K562 (cell line): ENCODE results near the gene SAMD11. TPM values are rescaled to one million over a fixed set of nuclear protein-coding genes. Genes with fewer than 3 reads are reported as not detected.

ENCODE experiments used
- ATAC-seq: fragments of 200-7000 bp; cut with Tn5 transposase; 3 replicates; pipeline ENCODE4 v1.9.1; 2020; ENCODE audit warnings: moderate library complexity
- BruUV-seq: library from RNA; stranded (reverse); fragments of 400-500 nt; replicated peaks from 2 replicates; lab custom pipeline; 2021; lab: Mats Ljungman, UMichigan
- CTCF ChIA-PET: fragments of 300-600 bp; formaldehyde crosslinking; extraction: SDS; loops from one replicate; lab custom pipeline; 2021; ENCODE audit warnings: low intra/inter-chr PET ratio; lab: Yijun Ruan, JAX
- POLR2A ChIA-PET: fragments of 300-600, 350-650 bp; sonication (Branson Sonifier 250); formaldehyde crosslinking; extraction: SDS; loops from one replicate; lab custom pipeline; 2021; ENCODE audit warnings: antibody characterized with exemption, inconsistent platforms; lab: Yijun Ruan, JAX
- DNase-seq, 4 experiments: peaks; one replicate each; pipeline versions ENCODE4 v3.0.0 to v3.0.0-alpha.2; 2011 to 2018; ENCODE audit warnings: low spot score in 3 of 4, mixed read lengths in 3 of 4; ENCODE audit errors: extremely low read depth in 1 of 4
- FAIRE-seq: peaks from 2 replicates; lab custom pipeline; 2011; peaks lifted over from hg19 to GRCh38; lab: Jason Lieb, UNC
- H2AFZ ChIP-seq: 2 replicates; pipeline ENCODE4 v1.6.0; 2011; ENCODE audit warnings: low read depth, low read length, control low read depth, inconsistent platforms
- H3K27ac ChIP-seq: fragments of 200-600 bp; 3 replicates; pipeline ENCODE4 v1.8.0; 2011; ENCODE audit warnings: low read depth, mild to moderate bottlenecking, control low read depth, inconsistent platforms, low read length, moderate library complexity, mixed read lengths; ENCODE audit errors: extremely low read depth
- H3K27me3 ChIP-seq, 2 experiments: fragments of 300-600 bp in 1 of 2; 2 replicates in 1 of 2; 3 replicates in 1 of 2; pipeline versions ENCODE4 v1.6.0 to v1.8.0; 2011; ENCODE audit warnings: inconsistent platforms in 2 of 2, low read length in 2 of 2, mild to moderate bottlenecking in 1 of 2, mixed read lengths in 1 of 2, moderate library complexity in 1 of 2; ENCODE audit not compliant: control insufficient read depth in 2 of 2, insufficient read depth in 2 of 2
- H3K36me3 ChIP-seq: fragments of 300-600 bp; 3 replicates; pipeline ENCODE4 v1.8.0; 2011; ENCODE audit warnings: mild to moderate bottlenecking, low read length, inconsistent platforms; ENCODE audit not compliant: control insufficient read depth, insufficient read depth
- H3K4me1 ChIP-seq, 2 experiments: fragments of 200-600 bp in 1 of 2; replicated peaks in 1 of 2; 2 replicates in 1 of 2; 3 replicates in 1 of 2; pipeline versions ENCODE4 v1.5.1 to v1.8.0; 2011; ENCODE audit warnings: inconsistent platforms in 2 of 2, low read length in 2 of 2, mild to moderate bottlenecking in 1 of 2, mixed read lengths in 1 of 2, moderate library complexity in 1 of 2; ENCODE audit not compliant: control insufficient read depth in 2 of 2, insufficient read depth in 2 of 2
- H3K4me2 ChIP-seq: 2 replicates; pipeline ENCODE4 v1.6.1; 2011; ENCODE audit warnings: low read length, control low read depth, inconsistent platforms, mixed read lengths; ENCODE audit not compliant: insufficient read depth
- H3K4me3 ChIP-seq: fragments of 200-600 bp; sonication (generic), shearing (Covaris generic); 2 replicates; pipeline ENCODE4 v1.5.1; 2016; ENCODE audit warnings: control low read depth, inconsistent platforms
- H3K79me2 ChIP-seq: fragments of 200-600 bp; 3 replicates; pipeline ENCODE4 v1.8.0; 2011; ENCODE audit warnings: low read length, inconsistent platforms; ENCODE audit not compliant: control insufficient read depth, insufficient read depth
- H3K9ac ChIP-seq, 2 experiments: 2 replicates each; pipeline versions ENCODE4 v1.6.0 to v1.6.1; 2011; ENCODE audit warnings: low read depth in 2 of 2, low read length in 2 of 2, control low read depth in 1 of 2, inconsistent platforms in 1 of 2, mild to moderate bottlenecking in 1 of 2, mixed read lengths in 1 of 2; ENCODE audit not compliant: insufficient read depth in 1 of 2
- H3K9me1 ChIP-seq: one replicate; pipeline ENCODE4 v1.6.0; 2011; ENCODE audit warnings: inconsistent platforms, mild to moderate bottlenecking, low read length, moderate library complexity; ENCODE audit not compliant: control insufficient read depth, insufficient read depth
- H3K9me3 ChIP-seq: replicated peaks from 2 replicates; pipeline ENCODE4 v1.5.1; 2011; ENCODE audit warnings: low read depth, low read length, inconsistent platforms; ENCODE audit not compliant: control insufficient read depth, insufficient read depth
- H4K20me1 ChIP-seq: replicated peaks from 2 replicates; pipeline ENCODE4 v1.6.1; 2011; ENCODE audit warnings: low read length, inconsistent platforms, mixed read lengths; ENCODE audit not compliant: control insufficient read depth, insufficient read depth
- ETV5 ChIP-seq: sonication (generic); formaldehyde crosslinking; IDR thresholded peaks from 2 replicates; pipeline ENCODE4 v1.4.0; 2020; ENCODE audit warnings: low read depth, mild to moderate bottlenecking, missing genetic modification reagents
- NFATC3 ChIP-seq: fragments of 450-650 bp; IDR thresholded peaks from 2 replicates; pipeline ENCODE4 v1.6.1; 2017; ENCODE audit warnings: mild to moderate bottlenecking
- PRDM10 ChIP-seq: fragments of 450-650 bp; IDR thresholded peaks from 2 replicates; pipeline ENCODE4 v1.6.1; 2018; ENCODE audit not compliant: partially characterized antibody
- RBM22 ChIP-seq: fragments of 200-400 bp; formaldehyde crosslinking; IDR thresholded peaks from 2 replicates; pipeline ENCODE4 v1.6.1; 2018; ENCODE audit warnings: low read length, low read depth; ENCODE audit not compliant: poor library complexity, severe bottlenecking
- SUPT5H ChIP-seq: fragments of 450-650 bp; IDR thresholded peaks from 2 replicates; pipeline ENCODE4 v1.6.1; 2016
- TFAP4 ChIP-seq: sonication (generic); formaldehyde crosslinking; IDR thresholded peaks from 2 replicates; pipeline ENCODE4 v1.8.0; 2022; ENCODE audit warnings: missing genetic modification reagents, mild to moderate bottlenecking, moderate library complexity, borderline replicate concordance
- TFE3 ChIP-seq: fragments of 450-650 bp; formaldehyde crosslinking; IDR thresholded peaks from 2 replicates; pipeline ENCODE4 v1.4.0; 2020; ENCODE audit warnings: mild to moderate bottlenecking, mixed read lengths
- ZNF197 ChIP-seq: fragments of 200-800 bp; sonication (Bioruptor generic); IDR thresholded peaks from 2 replicates; pipeline ENCODE4 v1.6.1; 2016; ENCODE audit warnings: low read depth, missing genetic modification characterization, missing compliant biosample characterization
- WGBS: fragments of 100-300 bp; shearing (Covaris generic); methylation state at CpG from one replicate; pipeline ENCODE4 v1.1.6; 2016; ENCODE audit warnings: low coverage, mixed read lengths; ENCODE audit not compliant: insufficient coverage; ENCODE audit errors: missing lambda C conversion rate; 5-methylcytosine and 5-hydroxymethylcytosine counted together
- in situ Hi-C: fragments of 300-500 bp; cut with MboI; formaldehyde crosslinking; loops from 4 replicates; pipeline ENCODE4 v1.15.0; 2018; ENCODE audit warnings: inconsistent platforms, mixed read lengths
- intact Hi-C: fragments of 100-400 bp; cut with micrococcal nuclease; formaldehyde crosslinking; loops from 2 replicates; pipeline ENCODE4 v1.14.2; 2022
- polyA plus RNA-seq, 8 experiments: library from polyadenylated mRNA; depleted of rRNA in 4 of 8; stranded (reverse) in 5 of 8; unstranded in 3 of 8; fragments of >200 nt; fragmentation: Nextera tagmentation in 2 of 8; fragmentation: Illumina TruSeq in 1 of 8; extraction: Ambion mirVana in 2 of 8; extraction: Trizol in 1 of 8; gene quantifications; 2 replicates each; pipeline versions ENCODE4 v1.2.1 to v1.2.3, GENCODE V29; 2011 to 2014; ENCODE audit warnings: inconsistent platforms in 1 of 8, missing spikeins in 1 of 8
- total RNA-seq, 7 experiments: library from RNA; depleted of rRNA in 6 of 7; stranded (reverse); fragments of >200 nt in 6 of 7; fragmentation: Illumina TruSeq in 2 of 7; extraction: Trizol in 2 of 7; gene quantifications; 2 replicates each; pipeline versions ENCODE4 v1.2.1 to v1.2.3, GENCODE V29; 2011 to 2021; ENCODE audit warnings: low replicate concordance in 1 of 7

SAMD11 gene
- total and polyA plus RNA-seq, 9 of the 15 experiments (the other 6 are each of a cell fraction or from before 2014, with no cell fraction given), result 0.07 to 0.82 (median 0.11) TPM; not detected in 2

GRCh38 chr1:943545-944340, 20.0 kb downstream of the SAMD11 start (continued):
- TF ChIP-seq SUPT5H, result peak; percentile 7
- no peak for TF ChIP-seq ZNF197 (CRISPR knock-in tag)
- no peak for TF ChIP-seq ETV5 (CRISPR knock-in tag)
- TF ChIP-seq TFAP4 (CRISPR knock-in tag), result 0 out of 2 replicates have a peak, but pooled peaks have one; percentile 6

GRCh38 chr1:944341-945325, 20.9 kb downstream of the SAMD11 start:
- no peak for DNase-seq
- Histone ChIP-seq H4K20me1 (peaks cover 19% of the 10 kb centered on the region; the same call in 1 of the 2 replicates), H3K27me3 (no peaks in the 10 kb centered on the region), H3K4me3 (no peak overlapping the region), H3K27ac (no peak overlapping the region), H3K4me2 (no peak overlapping the region), H3K9me1 (no peaks in the 10 kb centered on the region), H3K4me1 (peaks cover 23 to 86% of the 10 kb centered on the region in 2 experiments), H3K79me2 (no peaks in the 10 kb centered on the region), H3K9ac (peak overlapping the region in 1 of 2 experiments; percentile 50; a peak in 1 of 4 replicates), H3K36me3 (peaks cover 60% of the 10 kb centered on the region; the same call in 2 of the 3 replicates), H3K9me3 (no peaks in the 10 kb centered on the region), H2AFZ (no peak overlapping the region)
- CTCF ChIA-PET, result no interaction called here
- WGBS, result 51% methylated on average over 28 of the region's 28 CpGs
- POLR2A ChIA-PET, result interaction anchor here (1.6 to 2.3 kb wide), 2 partner anchors 14 to 121 kb away, joined by 4 to 7 read pairs; partner anchors contain the start of gene NOC2L
- intact Hi-C loops (no loop called here), in situ Hi-C loops (no loop called here)
- FAIRE-seq, result no peak
- BruUV-seq, result TSS peak; percentile 86
- no peak for ATAC-seq
- TF ChIP-seq ZNF197 (CRISPR knock-in tag) (no peak), NFATC3 (no peak), RBM22 (peak; percentile 8), PRDM10 (peak; percentile 90), TFAP4 (CRISPR knock-in tag) (no peak), TFE3 (no peak)
